ENCODE data around the gene JPH2. TPM values are rescaled to one million over a fixed set of nuclear protein-coding genes. Genes with fewer than 3 reads are reported as not detected.

The JPH2 gene
- total RNA-seq, 1 donor from 2014 or later = 48.9 TPM

GRCh38 chr20:44102582-44102981 is 84.4 kb downstream of the JPH2 start:
- no peak for DNase-seq (ENCODE audit: low spot score)

DNA sequence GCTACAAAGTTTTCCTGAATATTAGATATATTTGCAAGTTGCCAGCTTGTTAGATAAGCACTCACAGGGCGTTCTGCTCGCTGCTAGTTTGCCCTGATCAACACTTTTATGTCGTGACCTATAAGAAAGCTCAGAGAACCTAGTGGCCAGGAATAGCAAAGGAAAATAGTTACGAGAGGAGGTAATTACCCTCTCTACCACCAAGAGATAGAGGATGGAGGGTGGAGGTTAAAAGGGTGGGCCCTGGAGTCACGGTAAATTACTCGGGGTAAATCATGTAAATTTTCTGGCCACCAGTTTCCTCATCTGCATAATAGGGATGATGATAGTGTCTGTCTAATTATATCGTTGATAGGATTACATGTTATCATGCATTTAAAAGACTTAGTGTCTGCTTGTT is 87.2 kb downstream of the JPH2 start:
- DNase-seq (ENCODE audit: low spot score) = no peak

GRCh38 chr20:44098657-44099056 is 88.3 kb downstream of the JPH2 start:
- no peak for DNase-seq (ENCODE audit: low spot score)

- DNase-seq (ENCODE audit: low spot score) = no peak
Observed at GRCh38 chr20:44098256-44098630, 88.7 kb downstream of the JPH2 start.

- peak; percentile 50 for DNase-seq (ENCODE audit: low spot score)
Observed at GRCh38 chr20:44097521-44098255, 89.3 kb downstream of the JPH2 start.

DNA sequence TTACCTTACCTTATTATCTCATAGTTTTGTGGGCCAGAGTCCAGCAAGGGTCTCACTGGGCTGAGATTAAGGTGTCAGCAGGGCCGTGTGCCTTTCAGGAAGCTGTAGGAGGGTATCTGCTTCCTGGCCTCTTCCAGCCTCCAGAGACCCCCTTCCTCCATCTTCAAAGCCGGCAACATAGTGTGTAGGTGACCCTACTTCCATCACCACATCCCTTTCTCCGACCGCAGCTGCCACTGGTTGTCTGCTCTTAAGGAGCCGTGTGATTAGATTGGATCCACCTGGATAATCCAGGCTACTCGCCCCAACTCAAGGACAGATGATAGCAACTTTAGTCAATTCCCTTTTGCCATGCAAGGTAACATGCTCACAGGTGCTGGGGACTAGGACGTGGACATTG is 91.2 kb downstream of the JPH2 start:
- no peak for DNase-seq (ENCODE audit: low spot score)

DNA sequence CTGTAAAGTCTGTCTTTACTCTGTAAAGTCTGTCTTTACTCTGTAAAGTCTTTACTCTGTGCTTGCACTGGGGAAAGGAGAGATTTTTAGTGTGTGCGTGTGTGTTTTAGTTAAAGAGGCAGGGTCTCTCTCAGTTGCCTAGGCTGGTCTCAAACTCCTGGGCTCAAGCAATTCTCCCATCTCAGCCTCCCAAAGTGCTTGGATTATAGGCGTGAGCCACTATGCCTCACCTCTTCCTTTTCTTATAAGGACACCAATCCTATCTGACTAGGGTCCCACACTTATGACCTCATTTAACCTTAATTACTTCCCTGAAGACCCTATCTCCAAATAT is 93.8 kb downstream of the JPH2 start:
- no peak for DNase-seq (ENCODE audit: low spot score)

DNA sequence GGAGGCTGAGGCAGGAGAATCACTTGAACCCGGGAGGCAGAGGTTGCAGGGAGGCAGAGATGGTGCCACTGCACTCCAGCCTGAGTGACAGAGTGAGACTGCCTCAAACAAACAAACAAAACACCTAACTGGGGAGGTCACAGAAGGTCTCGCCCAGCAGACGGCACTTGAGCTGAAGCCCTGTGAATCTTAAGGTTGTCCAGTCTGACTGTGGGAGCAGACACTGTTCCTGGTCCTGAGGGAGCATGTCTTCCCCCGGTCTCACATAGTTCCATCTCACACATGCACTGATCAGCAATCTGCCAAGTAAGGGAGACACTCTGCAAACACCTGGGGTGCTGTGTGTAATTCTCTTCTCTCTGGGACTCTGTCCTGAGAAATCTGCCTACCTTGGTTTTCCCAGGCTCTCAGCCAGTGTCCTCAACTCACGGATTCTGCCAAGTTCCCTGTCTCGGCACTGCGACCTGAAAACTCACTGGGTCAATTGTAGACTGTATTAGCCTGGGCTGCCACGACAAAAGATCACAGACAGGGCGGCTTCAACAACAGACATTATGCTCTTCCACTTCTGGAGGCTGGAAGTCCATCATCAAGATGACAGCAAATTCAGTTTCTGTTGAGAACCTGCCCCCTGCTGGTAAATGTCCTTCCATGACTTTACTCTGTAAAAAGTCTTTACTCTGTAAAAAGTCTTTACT is 94.3 kb downstream of the JPH2 start:
- no peak for DNase-seq (ENCODE audit: low spot score)

DNA sequence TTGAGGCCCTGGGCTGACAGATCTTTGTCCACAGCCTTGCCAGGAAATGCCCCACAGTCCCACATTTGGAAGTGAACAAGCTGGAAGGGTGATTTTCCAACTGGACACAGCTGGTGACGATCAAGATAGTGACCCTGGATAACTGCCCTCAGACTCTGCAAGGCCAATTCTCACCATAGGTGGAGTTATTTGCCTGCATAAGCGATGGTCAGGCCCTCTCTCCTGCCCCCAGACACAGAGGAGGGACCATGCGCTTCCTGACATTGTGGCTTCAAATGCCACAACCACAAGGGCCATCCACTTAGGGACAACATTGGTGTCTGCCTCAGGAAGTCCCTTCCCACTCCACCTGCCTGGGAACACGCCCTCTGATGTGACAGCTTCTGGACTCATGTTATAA is 96.0 kb downstream of the JPH2 start:
- no peak for DNase-seq (ENCODE audit: low spot score)

GRCh38 chr20:44089987-44090674 is 96.9 kb downstream of the JPH2 start:
- peak; percentile 31 for DNase-seq (ENCODE audit: low spot score)

- no peak for DNase-seq (ENCODE audit: low spot score)
Observed at GRCh38 chr20:44087857-44088120, 99.2 kb downstream of the JPH2 start.

- DNase-seq (ENCODE audit: low spot score) = no peak
Observed at GRCh38 chr20:44087051-44087856, 99.7 kb downstream of the JPH2 start.

- no peak for DNase-seq (ENCODE audit: low spot score)
Observed at GRCh38 chr20:44085616-44086434, 101.2 kb downstream of the JPH2 start.

DNA sequence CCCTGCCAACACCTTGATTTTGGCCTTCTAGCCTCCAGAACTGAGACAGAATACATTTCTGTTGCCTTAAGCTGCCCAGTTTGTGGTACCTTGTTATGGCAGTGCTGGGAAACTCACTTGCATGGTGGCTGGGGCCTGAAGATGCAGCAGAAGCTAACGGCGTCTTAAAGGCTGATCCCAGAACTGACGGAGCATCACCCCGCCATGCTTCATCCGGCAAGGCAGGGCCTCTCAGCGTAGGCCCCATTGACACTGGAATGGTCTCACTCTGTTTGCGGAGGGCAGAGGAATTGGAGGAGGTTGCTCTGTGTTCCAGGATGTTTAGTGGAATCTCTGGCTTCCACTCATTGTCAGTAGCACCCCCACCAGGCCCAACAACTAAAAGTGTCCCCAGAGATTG is 102.1 kb downstream of the JPH2 start:
- DNase-seq (ENCODE audit: low spot score) = no peak

- no peak for DNase-seq (ENCODE audit: low spot score)
Observed at GRCh38 chr20:44084439-44084838, 102.5 kb downstream of the JPH2 start.

- no peak for DNase-seq (ENCODE audit: low spot score)
Observed at GRCh38 chr20:44083220-44083933, 103.6 kb downstream of the JPH2 start.

- DNase-seq (ENCODE audit: low spot score) = no peak
Observed at GRCh38 chr20:44081888-44082287, 105.1 kb downstream of the JPH2 start.

DNA sequence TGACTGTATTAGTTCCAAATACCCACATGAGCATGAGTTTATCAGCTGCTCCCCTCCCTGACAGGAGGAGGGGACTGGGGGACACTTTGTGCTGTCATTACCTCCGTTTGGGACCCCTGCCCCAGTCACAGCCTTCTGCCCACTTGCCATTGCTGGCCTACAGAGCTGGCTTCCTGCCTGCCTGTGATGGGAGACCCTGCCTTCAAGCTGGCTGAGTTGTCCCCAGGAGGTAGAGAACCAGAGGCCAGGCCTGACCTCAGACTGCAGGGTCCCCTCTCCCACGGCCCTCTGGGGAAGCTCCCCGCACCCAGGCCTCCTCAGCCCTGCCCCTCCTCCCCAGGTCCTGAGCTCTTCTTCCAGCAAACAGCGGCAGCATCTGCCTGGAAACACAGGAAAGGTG is 105.5 kb downstream of the JPH2 start:
- DNase-seq (ENCODE audit: low spot score) = no peak

GRCh38 chr20:44080646-44081267 is 106.2 kb downstream of the JPH2 start:
- peak; percentile 81 for DNase-seq (ENCODE audit: low spot score)

DNA sequence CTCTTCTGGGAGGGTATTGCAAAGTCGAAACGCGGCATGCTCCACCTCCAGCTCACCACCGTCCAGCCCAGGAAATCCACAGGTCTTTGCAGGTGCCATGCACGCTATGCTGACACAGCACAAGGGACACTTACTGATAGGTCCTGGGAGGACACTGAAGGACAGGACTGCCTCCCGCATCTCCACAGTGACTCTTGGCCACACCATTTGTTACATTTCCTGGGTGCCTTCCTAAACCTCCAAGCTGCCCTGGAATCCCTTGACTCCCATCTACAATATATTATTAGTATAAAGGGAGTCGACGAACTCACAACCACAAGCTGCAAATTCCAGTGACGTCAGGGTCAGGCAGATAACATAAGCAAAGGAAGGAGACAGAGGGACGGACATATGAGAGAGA is 106.9 kb downstream of the JPH2 start:
- no peak for DNase-seq (ENCODE audit: low spot score)

- no peak for DNase-seq (ENCODE audit: low spot score)
Observed at GRCh38 chr20:44079291-44079690, 107.7 kb downstream of the JPH2 start.

Measured in mucosa of gallbladder (tissue), 1 donor.